ENCODE results near the gene MTHFD1. TPM values are rescaled to one million over a fixed set of nuclear protein-coding genes. Genes with fewer than 3 reads are reported as not detected.

MTHFD1 gene
- total and polyA plus RNA-seq, 7 donors = 12.0 to 45.6 (median 22.5) TPM

DNA sequence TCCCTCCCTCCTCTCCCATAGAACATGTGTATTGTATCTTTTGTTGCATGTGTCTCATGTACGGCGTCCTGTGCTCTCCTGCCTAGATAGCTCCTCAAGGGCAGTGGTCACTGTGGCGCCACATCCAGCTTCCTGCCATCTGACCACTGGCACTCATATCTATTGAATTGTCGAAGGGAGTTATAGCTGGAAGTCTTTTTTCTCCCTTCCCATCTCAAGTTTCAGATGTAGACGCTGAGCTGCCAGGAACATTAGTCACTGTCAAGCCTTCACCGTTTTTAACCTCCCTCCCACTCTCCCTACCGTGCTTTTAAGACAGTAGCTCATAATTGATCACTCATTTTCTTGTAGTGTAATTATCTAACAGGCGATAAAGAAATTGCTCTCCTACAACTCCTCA lies 33.0 kb downstream of the MTHFD1 start:
- no peak overlapping the region for H3K4me3 ChIP-seq
- intact Hi-C loops (cut with DNase I) = no loop called here
- H3K4me1 ChIP-seq = no peaks in the 10 kb centered on the region
- TF ChIP-seq POLR2A (IDR thresholded peaks at IDR 0.05) = no peak
- TF ChIP-seq EP300 (IDR thresholded peaks at IDR 0.05) = no peak
- TF ChIP-seq POLR2AphosphoS5 (IDR thresholded peaks at IDR 0.05) = no peak
- TF ChIP-seq, protein P1, sequence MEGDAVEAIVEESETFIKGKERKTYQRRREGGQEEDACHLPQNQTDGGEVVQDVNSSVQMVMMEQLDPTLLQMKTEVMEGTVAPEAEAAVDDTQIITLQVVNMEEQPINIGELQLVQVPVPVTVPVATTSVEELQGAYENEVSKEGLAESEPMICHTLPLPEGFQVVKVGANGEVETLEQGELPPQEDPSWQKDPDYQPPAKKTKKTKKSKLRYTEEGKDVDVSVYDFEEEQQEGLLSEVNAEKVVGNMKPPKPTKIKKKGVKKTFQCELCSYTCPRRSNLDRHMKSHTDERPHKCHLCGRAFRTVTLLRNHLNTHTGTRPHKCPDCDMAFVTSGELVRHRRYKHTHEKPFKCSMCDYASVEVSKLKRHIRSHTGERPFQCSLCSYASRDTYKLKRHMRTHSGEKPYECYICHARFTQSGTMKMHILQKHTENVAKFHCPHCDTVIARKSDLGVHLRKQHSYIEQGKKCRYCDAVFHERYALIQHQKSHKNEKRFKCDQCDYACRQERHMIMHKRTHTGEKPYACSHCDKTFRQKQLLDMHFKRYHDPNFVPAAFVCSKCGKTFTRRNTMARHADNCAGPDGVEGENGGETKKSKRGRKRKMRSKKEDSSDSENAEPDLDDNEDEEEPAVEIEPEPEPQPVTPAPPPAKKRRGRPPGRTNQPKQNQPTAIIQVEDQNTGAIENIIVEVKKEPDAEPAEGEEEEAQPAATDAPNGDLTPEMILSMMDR (IDR thresholded peaks at IDR 0.05) = no peak
- H3K9me3 ChIP-seq = no peaks in the 10 kb centered on the region
- no peaks in the 10 kb centered on the region for H3K27me3 ChIP-seq
- whole genome bisulfite sequencing, 2 donors = 76 to 84% methylated on average over 8 of the region's 8 CpGs
- no peak for DNase-seq
- no peak overlapping the region for H3K27ac ChIP-seq
- H3K36me3 ChIP-seq = peaks cover 13 to 78% (median 26%) of the 10 kb centered on the region in 4 donors

DNA sequence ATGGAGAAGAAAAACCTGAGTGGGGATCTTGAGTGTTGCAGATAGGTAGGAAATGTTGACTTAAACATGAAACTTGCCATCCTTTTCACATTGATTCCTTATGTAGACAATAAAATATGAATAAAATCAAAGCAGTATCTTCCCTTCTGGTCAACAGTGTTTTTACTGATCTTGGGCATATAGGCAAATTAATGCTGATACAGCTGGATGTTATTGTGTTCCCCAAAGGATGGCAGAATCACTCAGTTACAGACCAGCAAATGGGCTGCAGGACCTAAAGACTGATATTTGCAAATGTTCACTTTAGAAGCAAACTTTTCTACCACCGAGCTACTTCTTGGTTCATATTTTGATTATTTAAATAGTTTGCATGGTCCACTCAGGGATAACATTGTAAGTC lies 33.9 kb downstream of the MTHFD1 start:
- no peaks in the 10 kb centered on the region for H3K4me1 ChIP-seq
- TF ChIP-seq, protein P1 (IDR thresholded peaks at IDR 0.05) = no peak
- TF ChIP-seq POLR2AphosphoS5 (IDR thresholded peaks at IDR 0.05) = no peak
- no peak for TF ChIP-seq EP300 (IDR thresholded peaks at IDR 0.05)
- no peak for TF ChIP-seq POLR2A (IDR thresholded peaks at IDR 0.05)
- intact Hi-C loops (cut with DNase I) = no loop called here
- H3K27ac ChIP-seq = no peak overlapping the region
- peaks cover 13 to 78% (median 24%) of the 10 kb centered on the region in 4 donors for H3K36me3 ChIP-seq
- no peak overlapping the region for H3K4me3 ChIP-seq
- H3K27me3 ChIP-seq = no peaks in the 10 kb centered on the region
- H3K9me3 ChIP-seq = no peaks in the 10 kb centered on the region
- 98% methylated on average over 1 of the region's 1 CpG for WGBS, 2 donors
- DNase-seq = no peak

DNA sequence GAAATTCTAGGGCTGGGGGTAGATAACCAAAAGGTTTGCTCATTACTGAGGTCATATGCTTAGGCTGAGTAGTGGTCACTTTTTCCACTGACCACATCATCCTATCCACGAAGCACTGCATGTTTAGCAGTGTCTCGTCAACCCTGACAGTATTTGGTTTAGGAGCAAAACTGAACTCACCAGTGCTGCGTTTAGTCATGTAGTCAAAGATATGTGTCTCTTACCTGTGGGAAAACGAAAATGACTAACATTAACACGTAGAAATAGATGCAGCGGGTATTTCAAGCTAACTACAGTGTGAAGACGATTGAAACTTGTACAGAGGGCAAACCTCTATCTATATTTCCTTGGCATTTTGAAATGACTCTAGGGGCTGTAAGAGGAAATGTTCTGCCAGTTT lies 34.6 kb downstream of the MTHFD1 start:
- intact Hi-C loops (cut with DNase I) = no loop called here
- 90 to 91% methylated on average over 7 of the region's 7 CpGs for WGBS, 2 donors
- Histone ChIP-seq H3K27me3 (no peaks in the 10 kb centered on the region), H3K9me3 (no peaks in the 10 kb centered on the region), H3K27ac (no peak overlapping the region), H3K36me3 (peaks cover 18 to 78% (median 27%) of the 10 kb centered on the region in 4 donors), H3K4me3 (no peak overlapping the region), H3K4me1 (no peaks in the 10 kb centered on the region)
- no peak for DNase-seq
- TF ChIP-seq POLR2A (IDR thresholded peaks at IDR 0.05) (no peak), POLR2AphosphoS5 (IDR thresholded peaks at IDR 0.05) (no peak), EP300 (IDR thresholded peaks at IDR 0.05) (no peak)
- TF ChIP-seq, protein P1 (IDR thresholded peaks at IDR 0.05) = no peak

DNA sequence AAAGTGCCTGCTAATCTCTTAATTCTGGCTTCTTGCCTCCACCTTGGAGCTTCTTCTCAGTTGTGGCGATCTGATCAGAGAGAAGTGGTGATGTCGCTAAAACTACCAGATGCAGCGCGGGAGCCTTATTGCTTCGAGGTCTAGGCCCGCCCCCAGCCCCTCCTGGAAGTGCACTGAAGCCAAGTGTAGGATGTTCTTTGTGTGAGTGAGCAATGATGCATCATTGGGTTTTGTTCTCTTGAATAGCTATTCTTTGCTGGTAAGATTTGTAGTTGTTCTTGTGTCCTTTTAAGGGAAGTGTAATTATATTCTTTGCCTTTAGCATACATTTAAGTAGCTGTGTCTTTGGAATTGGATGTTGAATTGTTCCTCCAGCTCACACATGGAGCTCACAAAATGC lies 35.8 kb downstream of the MTHFD1 start:
- no peaks in the 10 kb centered on the region for H3K4me1 ChIP-seq
- H3K27ac ChIP-seq = no peak overlapping the region
- H3K27me3 ChIP-seq = no peaks in the 10 kb centered on the region
- intact Hi-C loops (cut with DNase I) = no loop called here
- WGBS, 2 donors = 96% methylated on average over 6 of the region's 6 CpGs
- TF ChIP-seq, protein P1 (IDR thresholded peaks at IDR 0.05) = no peak
- no peak for TF ChIP-seq POLR2AphosphoS5 (IDR thresholded peaks at IDR 0.05)
- TF ChIP-seq EP300 (IDR thresholded peaks at IDR 0.05) = no peak
- TF ChIP-seq POLR2A (IDR thresholded peaks at IDR 0.05) = no peak
- H3K4me3 ChIP-seq = no peak overlapping the region
- no peaks in the 10 kb centered on the region for H3K9me3 ChIP-seq
- peaks cover 14 to 78% (median 24%) of the 10 kb centered on the region in 4 donors for H3K36me3 ChIP-seq
- no peak for DNase-seq

DNA sequence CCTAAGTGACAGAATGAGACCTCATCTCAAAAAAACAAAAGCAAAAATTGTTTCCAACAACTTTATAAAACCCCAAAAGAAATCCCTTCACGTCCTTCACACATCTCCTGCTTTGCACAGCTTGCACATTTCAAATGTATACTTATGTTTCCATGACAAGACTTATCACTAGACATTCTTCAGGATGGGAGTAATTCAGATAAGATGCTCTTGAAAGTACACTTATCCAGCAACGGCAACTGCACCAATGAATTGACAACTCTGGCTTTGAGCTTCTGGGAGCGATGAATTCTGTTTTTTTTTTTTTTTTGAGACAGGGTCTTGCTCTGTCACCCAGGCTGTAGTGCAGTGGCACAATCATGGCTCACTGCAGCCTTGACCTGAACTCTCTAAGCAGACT lies 46.4 kb downstream of the MTHFD1 start:
- WGBS, 2 donors = 89 to 90% methylated on average over 3 of the region's 3 CpGs
- H3K27ac ChIP-seq = no peak overlapping the region
- intact Hi-C loops (cut with DNase I) = no loop called here
- no peaks in the 10 kb centered on the region for H3K27me3 ChIP-seq
- H3K36me3 ChIP-seq = peaks cover 0 to 71% (median 16%) of the 10 kb centered on the region in 4 donors
- no peak overlapping the region for H3K4me3 ChIP-seq
- TF ChIP-seq POLR2A (IDR thresholded peaks at IDR 0.05) (no peak), POLR2AphosphoS5 (IDR thresholded peaks at IDR 0.05) (no peak)
- TF ChIP-seq, protein P1 (IDR thresholded peaks at IDR 0.05) = no peak
- no peaks in the 10 kb centered on the region for H3K9me3 ChIP-seq
- DNase-seq = no peak
- H3K4me1 ChIP-seq = no peaks in the 10 kb centered on the region

Measured in sigmoid colon (tissue), 7 donors.